ENCODE measurements around the gene RGS3. TPM values are rescaled to one million over a fixed set of nuclear protein-coding genes. Genes with fewer than 3 reads are reported as not detected.

The RGS3 gene
- total RNA-seq, 4 donors from 2014 or later, result 11.0 to 18.8 (median 16.0) TPM

DNA sequence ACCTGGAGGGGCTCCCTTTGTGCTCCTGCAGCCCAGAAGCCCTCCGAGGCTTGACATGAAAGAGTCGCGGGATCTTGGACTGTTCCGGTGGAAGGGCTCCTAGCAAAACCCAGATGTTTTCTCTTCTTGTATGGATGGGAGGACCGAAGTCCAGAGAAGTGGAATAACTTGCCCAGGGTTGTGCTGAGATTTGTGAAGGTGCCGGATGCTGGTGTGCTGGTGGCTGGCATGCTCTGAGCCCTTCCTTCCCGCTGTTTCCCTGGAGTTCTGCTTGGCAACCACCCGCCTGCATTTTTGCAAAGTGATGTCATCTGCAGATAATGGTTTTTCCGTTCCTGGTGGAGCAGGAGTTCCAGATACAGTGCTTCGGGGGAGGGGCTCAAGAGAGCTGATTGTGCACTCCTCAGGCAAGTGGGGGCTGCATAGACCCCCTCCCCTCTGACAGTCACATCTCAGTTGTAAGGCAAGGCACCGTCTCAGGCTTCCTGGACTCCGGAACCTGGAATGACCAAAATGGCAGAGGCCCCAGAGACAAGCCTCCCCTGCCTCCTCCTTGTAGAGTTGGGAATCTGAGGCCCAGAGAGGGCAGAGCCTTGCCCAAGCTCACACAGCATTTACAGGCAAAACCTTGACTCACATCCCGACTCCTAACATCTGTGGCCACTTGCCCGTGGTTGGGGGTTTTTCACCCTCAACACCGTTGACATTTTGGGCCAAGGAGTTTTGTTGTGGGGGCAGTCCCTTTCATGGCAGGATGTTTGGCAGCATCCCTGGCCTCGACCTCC is 157.0 kb downstream of the RGS3 start:
- Histone ChIP-seq H3K27ac (peak overlapping the region; percentile 78), H3K36me3 (no peaks in the 10 kb centered on the region), H3K4me3 (no peak overlapping the region), H3K27me3 (no peaks in the 10 kb centered on the region), H3K4me1 (peaks cover 34% of the 10 kb centered on the region), H3K9me3 (no peaks in the 10 kb centered on the region)
- 34% methylated on average over 12 of the region's 16 CpGs for WGBS
- TF ChIP-seq POLR2AphosphoS5 (IDR thresholded peaks at IDR 0.05) (peak in 1 of 3 donors; percentile 87), EP300 (IDR thresholded peaks at IDR 0.05) (no peak)
- DNase-seq (ENCODE audit: low spot score in 2 of 2), result peak; percentile 84 to 89

DNA sequence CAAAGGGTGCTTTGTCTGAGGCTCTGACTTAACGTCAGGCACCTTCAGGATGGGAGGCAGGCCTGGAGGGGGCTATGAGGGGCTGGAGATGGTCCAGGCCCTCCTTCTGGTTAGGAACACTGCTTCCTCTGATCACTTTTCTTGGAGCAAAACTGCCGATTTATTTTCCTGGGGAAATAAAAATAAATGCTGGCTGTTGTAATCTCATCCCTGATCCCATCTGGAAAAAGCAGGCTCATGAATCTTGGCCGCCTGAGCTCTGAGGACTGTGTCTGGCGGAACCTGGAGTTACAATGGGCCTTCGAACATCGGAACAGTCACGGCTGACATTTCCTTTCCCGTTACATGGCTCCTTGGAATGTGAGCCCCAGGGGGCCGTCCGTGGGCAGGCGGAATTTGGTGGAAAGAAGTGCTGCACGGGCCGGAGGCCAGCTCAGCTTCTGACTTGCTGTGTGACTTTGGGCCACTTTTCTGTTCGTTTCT is 157.8 kb downstream of the RGS3 start:
- WGBS, result 45% methylated on average over 13 of the region's 14 CpGs
- TF ChIP-seq, protein P1, sequence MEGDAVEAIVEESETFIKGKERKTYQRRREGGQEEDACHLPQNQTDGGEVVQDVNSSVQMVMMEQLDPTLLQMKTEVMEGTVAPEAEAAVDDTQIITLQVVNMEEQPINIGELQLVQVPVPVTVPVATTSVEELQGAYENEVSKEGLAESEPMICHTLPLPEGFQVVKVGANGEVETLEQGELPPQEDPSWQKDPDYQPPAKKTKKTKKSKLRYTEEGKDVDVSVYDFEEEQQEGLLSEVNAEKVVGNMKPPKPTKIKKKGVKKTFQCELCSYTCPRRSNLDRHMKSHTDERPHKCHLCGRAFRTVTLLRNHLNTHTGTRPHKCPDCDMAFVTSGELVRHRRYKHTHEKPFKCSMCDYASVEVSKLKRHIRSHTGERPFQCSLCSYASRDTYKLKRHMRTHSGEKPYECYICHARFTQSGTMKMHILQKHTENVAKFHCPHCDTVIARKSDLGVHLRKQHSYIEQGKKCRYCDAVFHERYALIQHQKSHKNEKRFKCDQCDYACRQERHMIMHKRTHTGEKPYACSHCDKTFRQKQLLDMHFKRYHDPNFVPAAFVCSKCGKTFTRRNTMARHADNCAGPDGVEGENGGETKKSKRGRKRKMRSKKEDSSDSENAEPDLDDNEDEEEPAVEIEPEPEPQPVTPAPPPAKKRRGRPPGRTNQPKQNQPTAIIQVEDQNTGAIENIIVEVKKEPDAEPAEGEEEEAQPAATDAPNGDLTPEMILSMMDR (IDR thresholded peaks at IDR 0.05), result no peak
- TF ChIP-seq POLR2AphosphoS5 (IDR thresholded peaks at IDR 0.05), result peak in 2 of 3 donors; percentile 57 to 81
- peak overlapping the region; percentile 78 for H3K27ac ChIP-seq
- no peaks in the 10 kb centered on the region for H3K27me3 ChIP-seq
- H3K4me3 ChIP-seq, result no peak overlapping the region
- peak; percentile 88 for DNase-seq (ENCODE audit: low spot score in 2 of 2)
- peaks cover 27% of the 10 kb centered on the region for H3K4me1 ChIP-seq
- no peaks in the 10 kb centered on the region for H3K36me3 ChIP-seq
- no peaks in the 10 kb centered on the region for H3K9me3 ChIP-seq

DNA sequence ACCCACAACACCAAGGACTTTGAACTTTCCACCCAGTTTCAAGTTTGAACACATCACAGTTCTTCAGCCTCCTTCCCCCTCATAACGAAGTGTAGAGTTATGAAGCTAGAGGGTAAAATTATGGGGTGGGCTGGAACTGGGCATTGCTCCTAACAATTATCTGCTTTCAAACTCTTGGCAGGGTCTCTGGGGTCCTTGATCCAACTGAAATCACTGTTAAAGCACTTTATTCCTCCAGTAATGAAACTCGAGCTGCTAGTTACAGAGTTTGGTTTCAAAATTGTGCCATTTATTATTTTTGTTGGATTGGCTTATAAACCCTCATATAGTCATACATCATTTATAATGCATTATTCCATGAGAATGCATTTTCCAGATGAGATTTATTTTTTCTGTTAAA is 158.5 kb downstream of the RGS3 start:
- no peak for DNase-seq (ENCODE audit: low spot score in 2 of 2)
- Histone ChIP-seq H3K36me3 (no peaks in the 10 kb centered on the region), H3K27me3 (no peaks in the 10 kb centered on the region), H3K27ac (no peak overlapping the region), H3K4me3 (no peak overlapping the region), H3K9me3 (no peaks in the 10 kb centered on the region), H3K4me1 (peaks cover 29% of the 10 kb centered on the region)
- 72% methylated on average over 2 of the region's 2 CpGs for WGBS
- TF ChIP-seq POLR2AphosphoS5 (IDR thresholded peaks at IDR 0.05) (no peak), POLR2A (IDR thresholded peaks at IDR 0.05) (no peak), EP300 (IDR thresholded peaks at IDR 0.05) (no peak)
- TF ChIP-seq, protein P1 (IDR thresholded peaks at IDR 0.05), result no peak

DNA sequence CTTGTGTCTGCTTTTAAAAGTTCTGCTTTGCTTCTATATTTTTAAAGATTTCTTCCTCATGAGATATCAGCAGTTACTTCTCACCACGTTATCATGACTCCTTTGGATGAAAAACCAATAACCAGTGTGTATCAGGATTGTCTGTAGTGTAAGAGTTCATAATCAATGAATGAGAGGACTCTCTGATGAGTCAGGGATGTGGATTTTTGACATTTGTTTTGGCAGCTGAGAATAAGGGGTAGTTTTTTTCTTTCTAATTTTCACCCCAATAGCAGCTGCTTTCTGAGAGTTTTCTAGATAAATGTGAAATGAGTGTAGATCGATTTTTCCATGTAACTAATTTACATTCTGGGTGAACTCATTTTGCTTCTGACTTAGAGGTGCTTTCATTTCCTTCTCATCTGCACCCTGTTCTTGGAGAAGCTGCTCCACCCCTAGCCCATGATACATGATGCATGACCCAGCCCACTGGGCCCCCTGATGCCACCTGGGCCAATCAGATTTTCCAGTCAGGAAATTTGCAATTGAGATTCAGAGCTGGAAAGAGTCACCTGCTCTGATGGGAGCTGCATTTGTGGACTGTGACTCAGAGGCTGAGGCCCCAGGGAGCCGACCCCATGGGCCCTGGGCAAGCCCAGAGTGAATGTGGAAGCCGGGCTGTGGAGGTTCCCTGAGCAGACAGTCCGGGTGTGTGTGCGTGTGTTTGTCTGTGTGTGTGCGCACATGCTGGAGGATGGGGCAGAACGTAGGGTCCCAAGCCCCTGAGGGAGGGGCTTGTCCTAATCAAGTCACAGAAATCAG is 159.3 kb downstream of the RGS3 start:
- H3K27ac ChIP-seq, result no peak overlapping the region
- peaks cover 34% of the 10 kb centered on the region for H3K4me1 ChIP-seq
- H3K4me3 ChIP-seq, result no peak overlapping the region
- TF ChIP-seq, protein P1 (IDR thresholded peaks at IDR 0.05), result no peak
- TF ChIP-seq EP300 (IDR thresholded peaks at IDR 0.05) (no peak), POLR2AphosphoS5 (IDR thresholded peaks at IDR 0.05) (no peak), POLR2A (IDR thresholded peaks at IDR 0.05) (no peak)
- 71% methylated on average over 5 of the region's 8 CpGs for WGBS
- peak; percentile 46 to 58 for DNase-seq (ENCODE audit: low spot score in 2 of 2)
- H3K27me3 ChIP-seq, result no peaks in the 10 kb centered on the region
- H3K36me3 ChIP-seq, result no peaks in the 10 kb centered on the region
- no peaks in the 10 kb centered on the region for H3K9me3 ChIP-seq

DNA sequence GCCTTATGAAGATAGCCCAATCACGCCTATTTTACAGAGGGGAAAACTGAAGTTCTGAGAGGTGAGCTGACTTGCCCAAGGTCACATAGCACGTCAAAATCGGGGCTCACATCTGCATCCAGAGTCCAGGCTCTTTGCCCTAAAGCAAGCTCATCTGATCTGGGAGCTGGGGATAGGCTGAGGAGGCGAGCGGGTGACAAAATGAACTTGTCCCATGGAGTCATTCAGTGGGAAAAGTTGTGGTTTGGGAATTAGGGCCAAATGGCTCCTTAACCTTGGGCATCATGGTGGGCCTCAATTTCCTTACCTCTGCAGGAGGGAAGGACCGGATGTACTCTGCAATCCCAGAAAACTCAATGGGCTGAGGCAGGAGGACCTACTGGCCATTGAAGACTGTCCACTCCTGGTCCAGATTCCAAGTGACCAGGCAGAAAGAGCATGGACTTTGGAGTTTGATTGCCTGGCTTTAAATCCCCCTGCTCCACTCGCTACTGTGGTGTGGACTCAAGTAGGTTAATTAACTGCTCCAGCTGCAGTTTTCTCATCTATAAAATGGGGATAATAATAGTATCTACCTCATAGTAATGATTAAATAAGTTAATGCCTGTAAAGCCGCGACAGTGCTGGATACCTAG is 160.4 kb downstream of the RGS3 start:
- H3K9me3 ChIP-seq, result no peaks in the 10 kb centered on the region
- no peak overlapping the region for H3K4me3 ChIP-seq
- no peaks in the 10 kb centered on the region for H3K27me3 ChIP-seq
- WGBS, result 96% methylated on average over 9 of the region's 9 CpGs
- TF ChIP-seq POLR2A (IDR thresholded peaks at IDR 0.05), result no peak
- TF ChIP-seq POLR2AphosphoS5 (IDR thresholded peaks at IDR 0.05), result no peak
- TF ChIP-seq EP300 (IDR thresholded peaks at IDR 0.05), result no peak
- TF ChIP-seq, protein P1 (IDR thresholded peaks at IDR 0.05), result no peak
- no peak overlapping the region for H3K27ac ChIP-seq
- peak; percentile 15 to 30 for DNase-seq (ENCODE audit: low spot score in 2 of 2)
- H3K36me3 ChIP-seq, result no peaks in the 10 kb centered on the region
- peaks cover 34% of the 10 kb centered on the region for H3K4me1 ChIP-seq
